ENCODE measurements around the gene NR2C2.
A peak's percentile ranks its signal among the peaks of the same experiment; 100 is the strongest.

The NR2C2 gene

DNA sequence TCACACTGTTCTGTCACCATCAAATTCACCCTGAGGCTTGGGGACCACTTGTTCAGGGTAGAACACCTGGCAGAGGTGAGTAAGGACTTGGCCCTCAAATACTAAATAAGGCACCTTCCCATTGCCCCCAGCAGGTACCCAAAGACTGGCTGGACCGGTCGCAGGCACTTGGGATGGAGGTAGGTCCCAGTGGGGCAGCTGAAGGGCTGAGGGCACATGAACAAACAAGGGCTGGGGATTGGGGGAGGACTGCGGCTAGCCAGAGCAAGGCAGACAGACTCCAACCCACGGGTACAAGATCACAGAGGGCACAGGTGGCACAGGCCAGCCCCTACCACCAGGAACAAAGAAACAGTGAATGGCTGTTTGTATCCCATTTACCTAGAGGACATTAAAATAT, 115.9 kb downstream of the NR2C2 start:
- DNase-seq (ENCODE audit: low read depth, low spot score) = no peak

DNA sequence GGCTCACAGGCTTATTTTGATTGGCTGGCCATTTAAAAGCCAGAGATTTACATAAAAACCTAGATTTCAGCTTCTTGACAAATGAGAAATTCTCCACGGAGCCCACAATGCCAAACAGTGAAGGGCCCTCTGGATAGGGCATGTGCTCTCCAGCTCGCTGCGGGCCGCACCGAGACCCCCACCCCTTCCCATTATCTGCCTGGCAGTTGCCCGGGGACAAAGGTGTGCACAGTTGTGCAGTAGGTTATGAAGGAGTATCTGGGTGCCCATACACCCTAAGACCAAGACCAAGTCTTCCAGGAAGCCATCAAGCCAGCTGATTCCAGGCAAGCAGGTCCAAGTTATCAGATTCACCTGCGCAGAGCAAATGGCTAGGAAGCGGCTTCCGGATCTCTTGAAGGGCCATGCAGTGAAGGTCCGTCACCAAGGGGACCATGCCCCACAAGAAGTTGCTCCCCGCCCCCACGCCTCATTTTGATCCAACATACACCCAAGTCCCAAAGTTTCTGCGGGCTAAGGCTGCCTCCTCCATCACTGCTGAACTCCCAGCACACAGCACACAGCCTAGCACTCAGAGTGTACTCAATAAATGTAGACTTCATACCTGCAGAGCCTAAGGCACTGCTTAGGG, 116.4 kb downstream of the NR2C2 start:
- DNase-seq (ENCODE audit: low read depth, low spot score) = no peak

DNA sequence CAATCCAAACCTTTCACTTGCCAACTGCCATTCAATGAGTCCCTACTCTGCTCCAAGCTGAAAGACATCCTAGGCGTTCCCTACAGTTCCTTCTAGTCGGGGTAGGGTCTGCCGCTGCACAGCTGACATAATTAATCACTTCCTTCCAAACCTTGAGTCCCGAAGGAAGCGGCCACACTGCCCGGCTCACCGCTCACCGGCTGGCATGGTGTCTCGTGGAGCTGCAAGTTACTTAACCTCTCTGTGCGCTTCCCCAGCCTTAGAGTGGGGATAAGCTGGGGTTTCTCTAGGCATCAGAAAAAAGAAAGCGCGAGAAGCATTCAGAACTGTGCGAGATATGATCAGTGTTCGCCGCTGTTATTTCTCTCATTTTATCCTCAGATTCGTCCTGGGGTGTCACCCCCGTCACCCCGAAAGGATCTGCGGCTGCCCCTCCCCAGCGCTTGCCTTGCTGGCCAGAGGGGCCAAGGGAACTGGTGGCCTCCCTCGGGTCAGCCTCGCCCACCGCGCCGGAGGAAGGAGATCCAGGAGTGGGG, 117.0 kb downstream of the NR2C2 start:
- DNase-seq (ENCODE audit: low read depth, low spot score) = peak; percentile 46

DNA sequence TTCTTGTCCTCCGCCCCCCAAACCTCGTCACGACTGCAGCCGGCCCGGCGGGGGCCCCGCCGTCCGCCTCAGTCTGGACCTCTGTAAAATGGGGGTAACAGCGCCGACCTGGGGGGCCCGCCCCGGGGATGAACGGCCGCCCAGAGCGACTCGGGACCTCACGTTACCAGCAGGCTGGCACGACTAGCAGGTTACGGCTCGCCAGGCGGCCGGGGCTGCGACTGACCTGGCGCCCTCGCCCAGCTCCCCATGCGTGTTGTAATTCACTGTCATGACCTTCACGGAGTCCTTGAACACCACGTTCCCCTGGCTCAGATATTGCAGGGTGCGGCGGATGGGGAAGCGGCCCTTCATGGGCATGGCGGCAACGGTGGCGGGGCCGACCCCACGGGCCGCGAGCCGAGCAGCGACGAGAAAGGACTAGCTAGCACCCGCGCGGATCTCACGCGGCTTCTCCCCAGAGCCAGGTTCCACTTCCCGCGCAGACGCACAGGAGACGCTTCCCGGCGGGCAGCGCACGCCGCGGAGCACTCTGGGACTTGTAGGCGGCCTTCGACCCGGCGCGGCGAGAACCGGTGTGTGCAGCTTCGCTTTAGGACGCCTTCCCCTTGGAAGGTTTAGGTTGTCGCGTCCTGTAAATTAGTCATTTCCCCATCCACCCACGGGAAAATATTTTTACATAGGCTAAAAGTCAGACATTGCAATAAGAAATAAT, 117.6 kb downstream of the NR2C2 start, which contains the start of gene MRPS25:
MRPS25 (minus strand) TSS at position 481 of the 715 bp plus-strand sequence; CDS start at position 360, 121 bp downstream.
- DNase-seq (ENCODE audit: low read depth, low spot score) = peak; percentile 98

DNA sequence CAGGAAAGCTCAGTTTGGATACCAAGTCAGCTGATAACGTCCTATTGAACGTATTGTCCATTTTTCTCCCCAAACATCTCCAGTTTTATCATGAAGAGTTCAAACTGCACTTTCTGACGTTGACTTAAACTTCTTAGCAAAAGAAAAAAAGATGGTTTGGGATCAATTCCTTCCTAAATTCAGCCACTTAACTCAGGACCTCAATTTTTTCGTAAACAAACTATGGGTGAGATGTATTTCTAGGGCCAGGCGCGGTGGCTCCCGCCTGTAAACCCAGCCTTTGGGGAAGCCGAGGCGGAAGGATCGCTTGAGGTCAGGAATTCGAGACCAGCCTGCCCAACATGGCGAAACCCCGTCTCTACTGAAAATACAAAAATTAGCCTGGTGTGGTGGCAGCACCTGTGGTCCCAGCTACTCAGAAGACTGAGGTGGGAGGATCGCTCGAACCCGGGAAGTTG, 118.2 kb downstream of the NR2C2 start:
- DNase-seq (ENCODE audit: low read depth, low spot score) = no peak

DNA sequence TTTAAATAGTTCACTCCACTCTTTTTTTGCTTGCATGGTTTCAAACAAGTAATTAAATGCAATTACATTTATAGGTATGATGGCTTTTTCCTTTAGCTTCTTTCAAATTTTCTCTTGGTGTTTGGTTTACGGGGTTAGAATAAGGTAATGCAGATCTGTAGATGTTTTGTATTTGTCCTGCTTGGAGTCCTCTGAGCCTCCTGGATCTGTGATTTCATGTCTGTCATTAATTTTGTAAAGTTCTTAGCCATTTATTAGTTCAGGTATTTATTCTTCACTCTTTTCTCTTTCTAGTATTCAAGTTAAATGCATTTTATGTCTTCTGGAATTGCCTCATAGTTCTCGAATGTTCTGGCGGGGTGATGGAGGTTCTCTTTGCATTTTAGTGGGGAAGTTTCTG, 119.1 kb downstream of the NR2C2 start:
- no peak for DNase-seq (ENCODE audit: low read depth, low spot score)

DNA sequence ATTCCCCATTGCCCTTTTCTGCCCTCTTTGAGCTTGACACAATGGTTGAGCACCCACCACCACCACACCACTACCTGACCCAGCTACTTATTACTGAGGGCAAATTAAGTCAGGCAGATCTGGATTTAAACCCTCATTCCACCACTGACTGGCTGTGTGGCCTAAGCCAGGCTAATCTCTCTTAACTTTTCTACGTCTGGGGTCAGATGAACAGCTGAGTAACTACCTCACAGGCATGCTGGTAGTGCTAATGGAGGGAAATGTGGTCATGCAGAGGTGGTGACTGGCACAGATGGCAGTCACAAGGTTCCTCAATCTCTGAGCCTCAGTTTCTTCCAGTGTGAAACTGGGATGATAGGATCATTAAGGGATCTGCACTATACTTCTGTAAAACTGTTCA, 122.1 kb downstream of the NR2C2 start:
- DNase-seq (ENCODE audit: low read depth, low spot score) = no peak

DNA sequence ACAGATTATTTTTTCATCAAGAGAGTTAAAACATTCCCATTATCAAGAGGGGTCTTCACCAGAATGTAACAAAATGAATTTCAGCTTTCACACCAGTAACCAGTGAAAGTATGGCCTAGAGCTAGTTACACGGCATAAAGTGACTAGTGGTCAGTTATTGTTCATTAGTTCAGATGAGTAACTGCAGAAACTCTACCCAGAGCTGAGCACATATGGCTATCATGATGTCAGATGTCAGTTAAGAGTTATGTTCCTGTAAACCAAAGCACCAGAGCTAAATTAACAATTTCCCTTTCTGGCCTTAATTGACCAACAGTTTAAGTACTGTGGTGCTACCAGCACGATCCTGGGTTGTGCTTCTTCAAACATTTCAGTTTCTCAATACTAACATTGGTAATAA, 124.3 kb downstream of the NR2C2 start:
- no peak for DNase-seq (ENCODE audit: low read depth, low spot score)

DNA sequence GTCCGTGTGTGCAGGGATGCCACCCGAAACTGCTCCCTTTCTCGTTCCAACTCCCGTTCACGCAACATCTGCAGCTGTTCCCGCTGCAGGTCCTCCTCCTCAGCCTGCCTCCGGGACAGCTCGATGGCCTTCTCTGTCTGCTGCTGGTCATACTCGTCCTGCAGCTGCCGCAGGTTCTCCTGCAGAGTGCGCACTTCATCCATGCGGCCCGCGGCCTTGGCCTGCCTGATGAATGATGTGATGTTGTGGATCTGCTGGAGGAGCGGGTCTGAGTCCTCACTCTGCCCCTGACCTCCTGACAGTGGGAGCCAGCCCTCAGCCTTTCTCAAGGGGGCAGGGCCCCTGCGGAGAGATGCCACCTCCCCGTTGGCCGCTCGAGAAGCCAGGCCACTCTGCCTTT, 127.1 kb downstream of the NR2C2 start:
- DNase-seq (ENCODE audit: low read depth, low spot score) = no peak

DNA sequence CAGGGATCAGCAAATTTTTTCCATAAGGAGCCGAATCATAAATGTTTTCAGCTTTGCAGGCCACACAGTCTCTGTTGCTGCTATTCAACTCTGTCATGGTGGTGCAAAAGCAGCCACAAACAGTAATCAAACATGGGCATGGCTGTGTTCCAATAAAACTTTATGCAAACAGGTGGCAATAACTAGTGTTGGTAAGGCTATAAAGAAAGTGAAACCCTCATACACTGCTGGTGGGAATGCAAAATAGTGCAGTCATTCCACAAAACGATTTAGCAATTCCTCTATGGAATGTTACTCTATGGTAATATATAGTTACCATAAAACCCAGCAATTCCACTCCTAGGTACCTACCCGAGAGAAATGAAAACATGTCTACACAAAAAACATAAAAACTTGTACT, 131.7 kb downstream of the NR2C2 start:
- DNase-seq (ENCODE audit: low read depth, low spot score) = no peak

DNA sequence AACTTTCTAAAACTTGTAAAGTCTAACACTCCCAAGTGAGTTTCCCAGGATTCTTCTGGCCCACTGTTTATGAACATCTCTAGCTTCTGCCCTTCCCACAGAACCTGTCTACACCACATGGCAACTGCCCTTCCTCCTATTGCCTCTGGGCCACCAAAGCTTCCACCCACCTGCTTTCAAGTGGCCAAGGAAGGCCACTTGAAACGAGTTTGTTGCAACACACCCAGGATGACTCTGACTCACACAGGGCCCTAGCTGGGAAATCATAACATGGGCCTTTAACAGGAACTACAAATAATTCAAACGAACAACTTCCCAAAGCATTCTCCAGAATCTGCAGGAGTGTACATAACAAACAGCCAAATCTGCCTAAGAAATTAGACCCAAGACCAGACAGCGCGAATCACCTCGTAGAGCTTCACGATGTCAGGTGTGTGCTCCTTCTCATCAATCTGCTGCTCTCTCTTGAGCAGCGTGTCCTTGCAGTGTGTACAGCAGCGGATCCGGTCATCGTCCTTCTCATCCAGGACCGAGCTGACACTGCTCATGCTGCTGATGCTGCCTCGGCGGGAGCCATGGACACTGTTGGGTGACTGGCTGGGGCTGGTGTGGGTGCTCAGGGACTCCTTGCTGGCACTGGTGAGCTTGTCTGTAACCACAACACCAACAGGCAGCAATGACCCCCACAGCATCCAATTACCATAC, 134.7 kb downstream of the NR2C2 start:
- DNase-seq (ENCODE audit: low read depth, low spot score) = peak; percentile 13

DNA sequence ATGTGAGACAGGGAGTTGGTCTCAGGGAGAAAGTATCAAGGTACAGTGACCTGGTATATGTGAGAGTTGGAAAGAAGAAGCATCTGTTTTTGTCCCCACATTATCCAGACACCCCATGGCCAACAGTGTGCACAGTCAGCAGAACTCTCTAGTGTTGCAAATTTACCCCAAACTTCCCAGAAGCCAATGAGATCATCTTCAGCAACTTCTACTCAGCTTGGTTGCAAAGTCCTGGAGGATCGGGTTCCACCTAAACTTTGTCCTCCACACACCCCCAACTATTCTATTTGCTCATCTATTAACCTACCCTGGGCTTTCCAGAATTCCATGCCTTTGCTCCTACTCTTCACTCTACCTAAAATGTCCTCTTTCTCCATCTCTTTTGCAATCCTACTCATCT, 135.9 kb downstream of the NR2C2 start:
- DNase-seq (ENCODE audit: low read depth, low spot score) = no peak

DNA sequence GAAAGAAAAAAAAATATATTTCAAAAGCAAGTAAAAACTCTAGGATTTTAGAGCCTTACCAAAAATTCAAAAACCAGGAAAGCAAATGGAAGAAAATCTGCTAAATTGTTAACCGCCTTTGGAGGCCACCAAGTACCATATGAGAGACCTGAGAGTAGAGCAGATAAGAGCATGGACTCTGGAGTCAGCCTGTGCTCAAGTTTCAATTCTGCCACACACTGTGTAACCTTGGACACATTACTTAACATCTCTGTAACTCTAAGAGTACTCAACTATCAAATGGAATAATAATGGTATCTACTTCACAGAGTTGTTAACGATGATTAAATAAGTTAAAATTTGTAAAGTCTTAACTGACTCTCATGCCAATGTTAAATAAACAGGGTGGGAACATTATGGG, 138.9 kb downstream of the NR2C2 start:
- no peak for DNase-seq (ENCODE audit: low read depth, low spot score)

DNA sequence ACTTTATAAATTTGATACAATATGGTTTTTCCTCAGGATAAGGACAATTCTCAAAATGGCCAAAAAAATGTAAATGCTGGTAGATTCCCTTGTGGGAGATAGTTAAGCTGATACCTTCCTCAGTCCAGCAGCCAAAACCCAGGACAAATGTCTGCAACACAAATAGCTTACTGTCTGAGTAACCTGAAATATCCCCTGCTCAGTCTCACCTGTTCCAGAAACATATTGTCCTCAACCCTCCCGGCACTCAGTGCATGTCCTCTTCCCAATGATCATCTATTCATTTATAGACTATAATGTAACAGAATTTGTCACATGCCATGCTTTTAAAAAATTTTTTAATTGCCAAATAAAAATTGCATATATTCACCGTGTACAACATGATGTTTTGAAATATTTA, 139.3 kb downstream of the NR2C2 start:
- DNase-seq (ENCODE audit: low read depth, low spot score) = no peak

DNA sequence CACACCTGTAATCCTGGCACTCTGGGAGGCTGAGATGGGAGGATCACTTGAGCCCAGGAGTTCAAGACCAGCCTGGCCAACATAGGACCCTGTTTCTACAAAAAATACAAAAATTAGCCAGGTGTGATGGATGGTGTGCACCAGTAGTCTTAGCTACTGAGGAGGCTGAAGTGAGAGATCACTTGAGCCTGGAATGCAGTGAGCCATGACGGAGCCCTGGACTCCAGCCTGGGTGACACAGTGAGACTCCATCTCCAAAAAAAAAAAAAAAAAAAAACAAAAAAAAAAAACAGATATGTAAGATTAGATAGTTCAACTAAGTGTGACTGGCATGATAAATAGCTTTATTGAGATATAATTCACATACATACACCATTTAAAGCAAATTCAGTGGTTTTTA, 141.8 kb downstream of the NR2C2 start:
- DNase-seq (ENCODE audit: low read depth, low spot score) = no peak

DNA sequence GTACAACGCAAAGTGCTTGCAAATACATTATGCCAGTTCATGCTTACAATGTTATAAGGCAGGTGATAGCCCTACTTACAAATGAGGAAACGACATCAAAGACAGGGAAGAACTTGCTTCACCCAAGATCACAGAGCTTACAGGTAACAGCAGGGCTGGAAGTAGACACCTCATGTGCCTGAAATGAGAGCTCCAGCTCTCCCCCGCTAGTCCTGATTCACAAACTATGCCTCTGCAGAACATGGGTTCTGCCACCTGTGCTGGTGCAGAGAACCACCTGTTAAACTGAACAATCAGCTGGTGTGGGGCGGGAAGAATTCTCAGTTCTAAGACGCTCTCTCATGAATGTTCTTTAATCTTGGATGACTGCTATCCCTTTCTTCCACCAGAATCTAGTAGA, 144.2 kb downstream of the NR2C2 start:
- no peak for DNase-seq (ENCODE audit: low read depth, low spot score)

DNA sequence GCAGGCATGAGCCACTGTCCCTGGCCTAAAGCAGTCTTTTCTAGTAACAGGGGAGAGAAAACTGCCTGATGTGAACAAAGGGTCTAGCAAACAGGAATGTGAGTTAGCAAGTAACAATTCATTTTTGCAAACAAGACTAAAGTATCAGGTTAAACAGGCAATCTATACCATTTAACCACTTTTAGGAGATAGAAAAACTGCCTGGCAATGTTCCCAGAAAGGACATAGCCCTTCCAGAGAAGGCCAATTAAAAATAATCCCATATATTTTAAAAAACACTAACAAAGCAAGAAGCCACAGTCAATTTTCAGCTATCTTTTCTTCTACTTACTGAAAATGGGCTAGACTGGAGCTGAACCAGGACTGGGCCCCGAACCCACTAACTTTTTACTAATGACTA, 145.3 kb downstream of the NR2C2 start:
- no peak for DNase-seq (ENCODE audit: low read depth, low spot score)

DNA sequence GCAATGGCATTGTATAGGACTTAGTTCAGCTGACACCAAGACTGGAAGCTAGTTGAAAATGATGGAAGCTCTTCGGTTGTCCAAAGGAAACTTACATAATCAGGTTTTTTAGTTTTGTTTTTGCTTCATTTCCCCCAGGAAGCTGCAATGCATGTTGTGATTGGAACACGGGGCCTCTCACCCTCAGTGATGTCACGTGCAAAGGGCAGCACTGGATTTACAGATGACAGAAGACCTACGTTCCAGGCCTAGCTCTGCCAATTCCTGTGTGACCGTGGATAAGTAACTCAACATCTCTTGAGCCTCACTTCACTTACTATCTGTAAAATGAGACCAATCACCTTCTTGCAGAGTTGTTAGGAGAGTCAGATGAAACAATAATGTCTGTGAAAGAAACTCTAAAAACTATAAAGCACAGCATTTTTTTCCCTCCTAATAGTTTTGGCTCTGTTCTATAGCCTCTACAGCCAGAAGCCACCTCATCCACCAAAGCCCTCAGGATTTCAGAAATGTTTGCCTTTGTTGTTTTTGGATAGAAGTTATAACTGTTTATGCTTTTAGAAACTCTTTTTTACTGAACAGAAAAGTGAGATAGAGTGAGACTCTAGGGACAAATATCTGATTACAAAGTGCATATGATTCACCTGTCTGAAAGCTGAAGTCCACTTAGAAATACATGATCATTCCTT, 146.9 kb downstream of the NR2C2 start:
- DNase-seq (ENCODE audit: low read depth, low spot score) = peak; percentile 26

DNA sequence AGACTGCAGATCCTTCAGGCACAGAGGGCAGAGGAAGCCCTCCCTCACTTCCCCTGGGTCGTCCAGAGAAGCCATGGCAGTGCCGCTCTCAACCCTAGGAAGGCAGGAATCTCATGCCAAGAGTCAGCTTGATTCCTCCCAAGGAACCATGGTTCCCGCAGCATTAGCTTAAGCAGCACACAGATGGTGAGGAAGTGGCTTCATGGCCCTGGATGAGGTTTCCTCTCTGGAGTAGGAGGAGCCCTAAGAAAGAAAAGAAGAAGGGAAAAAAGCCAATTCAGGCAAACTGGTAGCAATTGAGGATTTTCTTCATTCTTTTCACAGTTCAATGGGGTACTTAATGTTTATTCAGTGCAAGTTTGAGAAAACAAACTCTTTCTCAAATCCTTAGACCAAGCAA, 148.7 kb downstream of the NR2C2 start:
- DNase-seq (ENCODE audit: low read depth, low spot score) = no peak

DNA sequence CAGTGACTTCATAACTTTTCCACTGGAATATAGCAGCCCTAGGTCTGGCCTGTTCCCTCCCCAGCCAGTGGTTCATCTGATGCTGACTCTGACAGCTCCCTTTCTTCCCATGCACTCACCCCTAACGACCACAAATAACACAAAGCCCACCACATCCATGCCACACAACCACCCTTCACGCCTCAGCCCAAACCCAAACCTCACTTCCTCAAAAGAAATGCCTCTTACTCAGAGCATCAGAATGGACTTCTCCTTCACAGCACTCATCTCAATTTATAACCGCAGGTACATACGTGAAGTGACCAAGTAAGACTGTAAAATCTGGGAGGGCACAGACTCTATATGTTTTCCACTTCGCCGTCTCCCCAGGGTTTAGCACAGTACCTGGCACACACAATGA, 150.5 kb downstream of the NR2C2 start:
- DNase-seq (ENCODE audit: low read depth, low spot score) = peak; percentile 67

Data from astrocyte of the hippocampus (primary cell).